Measurements from ENCODE around the gene LPP. TPM values are rescaled to one million over a fixed set of nuclear protein-coding genes. Genes with fewer than 3 reads are reported as not detected.
A peak's percentile ranks its signal among the peaks of the same experiment; 100 is the strongest.

Gene LPP
- total RNA-seq, 4 donors from 2014 or later: 207 to 592 (median 406) TPM

DNA sequence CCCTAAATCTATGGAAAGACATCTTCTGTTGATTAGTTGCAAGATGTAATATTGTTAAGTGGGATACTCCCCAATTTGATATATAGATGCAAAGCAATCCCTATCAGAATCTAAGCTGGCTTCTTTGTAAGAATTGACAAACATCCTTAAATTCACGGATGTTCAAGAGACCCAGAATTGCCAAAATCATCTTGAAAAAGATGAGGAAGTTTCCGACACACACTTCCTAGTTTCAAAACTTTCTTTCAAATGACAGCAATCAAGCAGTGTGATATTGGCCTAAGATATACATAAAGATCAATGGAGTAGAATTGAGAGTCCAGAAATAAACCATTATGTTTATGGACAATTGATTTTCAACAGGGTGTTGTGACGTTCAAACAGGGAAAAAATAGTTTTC, 383.6 kb downstream of the LPP start:
- intact Hi-C loops (cut with DNase I; ENCODE audit: low total_unique reads) (no loop called here), in situ Hi-C loops (cut with MboI; ENCODE audit: low pct_ligation_motif_present in 1 of 4, low pct_unique_long_range_greater_than_20kb in 1 of 4, low sequenced_read_pairs in 3 of 4) (no loop called here)
- no peak overlapping the region for H3K4me3 ChIP-seq
- H3K36me3 ChIP-seq: no peaks in the 10 kb centered on the region
- TF ChIP-seq EP300 (IDR thresholded peaks at IDR 0.05; ENCODE audit: low read depth) (no peak), POLR2AphosphoS5 (IDR thresholded peaks at IDR 0.05) (no peak), CTCF (IDR thresholded peaks at IDR 0.05) (no peak), POLR2A (IDR thresholded peaks at IDR 0.05) (no peak)
- 90% methylated on average over 3 of the region's 3 CpGs for WGBS, 2 donors (ENCODE audit: low coverage in 1 of 2)
- no peak overlapping the region for H3K27ac ChIP-seq
- no peaks in the 10 kb centered on the region for H3K27me3 ChIP-seq
- no peak for DNase-seq
- no peaks in the 10 kb centered on the region for H3K9me3 ChIP-seq
- peaks cover 0 to 28% (median 4%) of the 10 kb centered on the region in 4 donors for H3K4me1 ChIP-seq

GRCh38 chr3:188539037-188539436, 385.1 kb downstream of the LPP start:
- H3K4me1 ChIP-seq: peaks cover 0 to 27% (median 6%) of the 10 kb centered on the region in 4 donors
- WGBS, 2 donors (ENCODE audit: low coverage in 1 of 2): 83 to 97% methylated on average over 1 to 3 of the region's 3 CpGs
- no peak for DNase-seq

DNA sequence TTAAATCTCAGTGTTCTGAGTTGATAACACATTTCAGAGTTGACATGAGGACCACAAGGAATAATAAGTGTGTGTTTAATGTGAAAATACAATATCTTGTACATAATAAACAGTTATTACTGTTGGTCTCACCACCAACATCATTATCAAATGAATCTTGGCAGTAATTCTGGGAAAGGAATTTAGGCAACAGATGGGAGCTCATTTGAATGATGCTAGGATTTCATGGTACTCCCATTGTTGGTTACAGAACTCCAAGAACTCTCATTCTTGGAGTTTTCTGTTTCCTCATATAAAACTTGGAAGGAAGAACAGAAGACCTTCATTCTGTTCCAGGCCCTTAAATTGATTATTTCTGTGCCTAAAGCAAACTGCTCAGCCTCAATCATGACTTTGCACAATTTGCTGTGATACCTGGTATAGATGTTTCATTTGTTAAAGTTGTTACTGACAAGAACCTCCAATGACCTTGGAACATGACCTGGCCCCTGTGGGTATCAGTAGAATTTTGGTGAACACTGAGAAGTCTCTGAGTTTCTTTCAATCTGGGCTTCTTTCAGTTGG, 385.8 kb downstream of the LPP start:
- Histone ChIP-seq H3K4me1 (peaks cover 0 to 27% (median 6%) of the 10 kb centered on the region in 4 donors), H3K9me3 (no peaks in the 10 kb centered on the region), H3K27me3 (no peaks in the 10 kb centered on the region), H3K4me3 (no peak overlapping the region), H3K36me3 (no peaks in the 10 kb centered on the region), H3K27ac (no peak overlapping the region)
- TF ChIP-seq EP300 (IDR thresholded peaks at IDR 0.05; ENCODE audit: low read depth) (no peak), CTCF (IDR thresholded peaks at IDR 0.05) (no peak), POLR2AphosphoS5 (IDR thresholded peaks at IDR 0.05) (no peak), POLR2A (IDR thresholded peaks at IDR 0.05) (no peak)
- no peak for DNase-seq
- in situ Hi-C loops (cut with MboI; ENCODE audit: low pct_ligation_motif_present in 1 of 4, low pct_unique_long_range_greater_than_20kb in 1 of 4, low sequenced_read_pairs in 3 of 4): no loop called here
- intact Hi-C loops (cut with DNase I; ENCODE audit: low total_unique reads): no loop called here

More at GRCh38 chr3:188539037-188539436, 385.1 kb downstream of the LPP start:
- TF ChIP-seq POLR2A (IDR thresholded peaks at IDR 0.05) (no peak), EP300 (IDR thresholded peaks at IDR 0.05; ENCODE audit: low read depth) (no peak), POLR2AphosphoS5 (IDR thresholded peaks at IDR 0.05) (no peak), CTCF (IDR thresholded peaks at IDR 0.05) (no peak)
- in situ Hi-C loops (cut with MboI; ENCODE audit: low pct_ligation_motif_present in 1 of 4, low pct_unique_long_range_greater_than_20kb in 1 of 4, low sequenced_read_pairs in 3 of 4): no loop called here
- H3K36me3 ChIP-seq: no peaks in the 10 kb centered on the region
- no peak overlapping the region for H3K27ac ChIP-seq
- no peak overlapping the region for H3K4me3 ChIP-seq
- no peaks in the 10 kb centered on the region for H3K9me3 ChIP-seq
- intact Hi-C loops (cut with DNase I; ENCODE audit: low total_unique reads): no loop called here
- H3K27me3 ChIP-seq: no peaks in the 10 kb centered on the region

GRCh38 chr3:188542196-188542595, 388.2 kb downstream of the LPP start:
- intact Hi-C loops (cut with DNase I; ENCODE audit: low total_unique reads) (no loop called here), in situ Hi-C loops (cut with MboI; ENCODE audit: low pct_ligation_motif_present in 1 of 4, low pct_unique_long_range_greater_than_20kb in 1 of 4, low sequenced_read_pairs in 3 of 4) (no loop called here)
- no peak for DNase-seq
- Histone ChIP-seq H3K27me3 (no peaks in the 10 kb centered on the region), H3K27ac (peak overlapping the region in 1 of 4 donors; percentile 33), H3K36me3 (no peaks in the 10 kb centered on the region), H3K4me1 (peaks cover 0 to 32% (median 6%) of the 10 kb centered on the region in 4 donors), H3K9me3 (no peaks in the 10 kb centered on the region), H3K4me3 (no peak overlapping the region)
- WGBS, 2 donors (ENCODE audit: low coverage in 1 of 2): 57 to 64% methylated on average over 1 of the region's 1 CpG
- TF ChIP-seq EP300 (IDR thresholded peaks at IDR 0.05; ENCODE audit: low read depth) (no peak), POLR2A (IDR thresholded peaks at IDR 0.05) (no peak), POLR2AphosphoS5 (IDR thresholded peaks at IDR 0.05) (no peak), CTCF (IDR thresholded peaks at IDR 0.05) (no peak)
